NCI-H2227 (cell line): ENCODE results near the gene KRTAP5-3.
A peak's percentile ranks its signal among the peaks of the same experiment; 100 is the strongest.
"Not testable (repeated sequence)": the region's sequence is repeated elsewhere in the genome, so short reads cannot be mapped to it uniquely, and the experiment has no call there.

Experiments used
- DNase-seq: peaks from one replicate; lab custom pipeline; 2025; ENCODE audit not compliant: unreplicated experiment; lab: John Stamatoyannopoulos, UW

KRTAP5-3 gene

DNA sequence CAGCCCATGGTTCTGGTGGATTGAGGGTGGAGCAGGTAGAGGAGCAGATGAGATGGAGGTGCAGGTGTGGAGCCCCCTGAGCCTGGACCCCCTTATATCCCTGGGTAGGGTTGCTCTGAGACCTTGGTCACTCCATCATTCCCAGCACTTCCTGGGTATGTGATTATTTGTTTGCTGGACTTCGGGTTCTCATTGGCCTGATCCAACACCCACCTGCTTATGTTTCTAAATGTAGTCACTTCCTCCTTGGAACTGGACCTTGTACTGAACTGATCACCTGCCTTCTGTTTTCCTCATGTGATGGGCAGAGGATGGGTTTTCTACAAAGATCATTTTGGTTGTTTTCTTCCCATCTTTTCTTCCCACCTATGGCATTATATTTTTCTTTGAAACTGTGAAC lies 13.8 kb upstream of the KRTAP5-3 start, which contains the start of gene KRTAP5-4:
Gene KRTAP5-4, minus strand, starts transcription at position 53 of the 400 bp plus-strand sequence. Its CDS starts 45 bp downstream, at position 8.
- no peak for DNase-seq

DNA sequence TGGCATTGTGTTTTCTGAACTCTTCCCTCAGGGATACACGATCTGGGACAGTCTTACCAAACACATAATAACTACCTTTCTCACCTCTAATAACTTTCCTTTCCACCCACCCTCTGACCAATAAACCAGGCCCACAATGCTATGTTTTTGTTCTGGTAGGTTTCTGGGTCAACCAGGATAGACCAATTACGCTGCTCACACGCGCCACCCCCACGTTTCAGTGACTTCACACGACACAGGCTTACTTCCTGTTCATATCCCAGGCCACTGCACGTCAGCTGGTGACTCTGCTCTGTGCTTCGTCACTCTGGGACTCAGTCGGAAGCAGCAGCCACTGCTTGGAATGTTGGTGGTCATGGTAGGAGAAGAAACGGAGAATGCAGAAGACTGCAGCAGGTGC lies 11.2 kb upstream of the KRTAP5-3 start:
- no peak for DNase-seq

- no peak for DNase-seq
Measured at GRCh38 chr11:1618231-1618630, 10.0 kb upstream of the KRTAP5-3 start.

DNA sequence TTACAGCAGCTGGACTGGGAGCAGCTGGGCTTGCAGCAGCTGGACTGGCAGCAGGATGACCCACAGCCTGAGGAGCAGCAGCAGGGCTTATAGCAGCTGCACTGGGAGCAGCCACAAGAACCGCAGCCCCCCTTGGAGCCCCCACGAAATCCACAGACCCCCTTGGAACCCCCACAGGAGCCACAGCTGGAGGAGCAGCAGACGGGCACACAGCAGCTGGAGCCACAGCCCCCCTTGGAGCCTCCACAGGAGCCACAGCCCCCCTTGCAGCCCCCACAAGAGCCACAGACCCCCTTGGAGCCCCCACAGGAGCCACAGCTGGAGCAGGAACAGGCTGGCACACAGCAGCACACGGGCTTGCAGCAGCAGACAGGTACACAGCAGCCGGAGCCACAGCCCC lies 362 bp downstream of the KRTAP5-3 start:
- DNase-seq, result not testable (repeated sequence)

GRCh38 chr11:1607156-1607845 lies 962 bp downstream of the KRTAP5-3 start:
- DNase-seq, result not testable (repeated sequence)

DNA sequence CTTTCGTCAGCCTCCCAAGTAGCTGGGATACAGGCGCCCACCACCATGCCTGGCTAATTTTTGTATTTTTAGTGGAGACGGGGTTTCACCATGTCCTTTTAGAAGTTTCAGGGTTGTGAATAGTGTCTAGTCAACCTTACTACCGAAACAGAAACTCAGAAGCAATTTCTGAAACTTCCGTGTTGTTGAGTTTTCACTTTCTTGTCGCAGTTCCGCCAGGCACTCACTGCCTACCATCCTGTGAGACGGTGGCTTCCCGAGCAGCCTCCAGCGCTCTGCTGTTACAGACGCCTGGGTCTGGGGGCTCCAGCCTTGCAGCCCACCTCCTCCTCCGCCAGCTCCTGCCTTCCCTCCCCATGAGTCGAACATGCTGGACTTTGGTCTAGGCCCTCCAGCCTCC lies 2.3 kb downstream of the KRTAP5-3 start:
- not testable (repeated sequence) for DNase-seq

DNA sequence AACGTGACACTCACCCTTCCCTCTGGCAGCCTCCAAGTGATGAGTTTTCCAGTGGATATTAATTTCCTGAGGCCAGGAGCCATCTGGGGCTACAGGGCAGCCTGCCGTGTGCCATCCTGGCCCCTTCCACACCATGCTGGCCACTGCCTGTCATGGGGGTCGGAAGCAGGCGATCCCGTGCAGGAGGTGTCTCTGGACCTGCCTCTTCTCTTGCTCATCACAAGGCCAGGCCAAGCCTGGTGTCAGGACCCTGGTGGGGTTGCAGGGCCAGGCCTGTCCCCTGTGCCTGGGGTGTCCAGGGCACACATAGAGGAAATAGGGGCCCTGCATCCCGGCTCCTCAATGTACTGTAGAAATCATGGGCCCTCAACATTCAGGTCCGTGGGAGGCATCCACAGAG lies 3.6 kb downstream of the KRTAP5-3 start:
- no peak for DNase-seq

DNA sequence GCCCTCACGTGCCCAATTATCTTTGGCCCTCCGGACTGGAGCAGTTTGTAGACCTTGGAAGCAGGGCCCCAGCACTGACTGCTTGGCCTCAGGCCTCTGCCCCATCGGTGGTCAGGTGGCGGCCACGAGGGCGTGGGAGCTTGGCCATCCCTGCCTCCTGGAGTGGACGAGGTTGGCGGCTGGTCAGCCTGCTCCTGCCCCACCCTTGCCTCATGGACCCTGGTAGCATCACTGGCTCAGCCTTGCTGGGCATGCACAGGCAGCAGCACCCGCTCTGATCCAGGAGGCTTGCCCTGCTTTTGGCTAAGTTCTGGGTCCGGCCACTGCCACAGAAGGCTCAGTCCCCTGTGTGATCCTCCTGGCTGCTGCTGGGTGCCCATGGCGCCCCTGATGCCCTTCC lies 4.1 kb downstream of the KRTAP5-3 start:
- DNase-seq, result no peak

- DNase-seq, result no peak
Measured at GRCh38 chr11:1603629-1604028, 4.6 kb downstream of the KRTAP5-3 start.

DNA sequence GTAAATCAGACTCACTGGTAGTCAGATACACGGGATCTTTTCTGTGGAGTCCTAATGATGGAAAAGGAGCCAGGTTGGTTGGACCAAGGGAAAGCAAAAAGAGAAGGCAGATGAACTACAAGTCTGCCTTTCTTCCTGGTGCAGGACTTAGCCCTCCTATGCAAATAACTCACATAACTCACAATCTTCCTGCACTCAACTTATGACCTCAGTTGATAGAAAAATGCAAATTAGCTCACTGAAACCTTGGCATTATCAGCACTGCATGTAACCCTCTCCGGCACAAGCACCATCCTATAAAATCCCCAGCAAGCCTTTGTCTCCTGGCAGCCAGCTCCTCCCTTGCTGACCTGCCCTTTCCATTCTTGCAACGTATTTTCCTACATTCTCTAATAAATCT lies 6.6 kb downstream of the KRTAP5-3 start:
- DNase-seq, result not testable (repeated sequence)

GRCh38 chr11:1600626-1601025 lies 7.6 kb downstream of the KRTAP5-3 start:
- no peak for DNase-seq

DNA sequence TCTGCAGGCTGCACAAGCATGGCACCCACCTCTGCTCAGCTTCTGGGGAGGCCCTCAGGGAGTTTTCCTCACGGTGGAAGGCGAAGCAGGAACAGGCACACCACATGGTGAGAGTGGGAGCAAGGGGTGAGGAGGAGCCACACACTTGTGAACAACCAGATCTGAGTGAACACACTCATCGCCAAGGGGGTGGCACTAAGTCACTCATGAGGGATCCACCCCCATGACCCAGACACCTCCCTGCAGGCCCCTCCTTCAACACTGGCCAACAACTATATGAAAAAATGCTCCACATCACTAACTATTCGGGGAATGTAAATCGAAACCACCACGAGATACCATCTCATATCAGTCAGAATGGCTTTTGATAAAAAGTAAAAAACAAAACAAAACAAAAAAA lies 9.4 kb downstream of the KRTAP5-3 start:
- DNase-seq, result no peak

DNA sequence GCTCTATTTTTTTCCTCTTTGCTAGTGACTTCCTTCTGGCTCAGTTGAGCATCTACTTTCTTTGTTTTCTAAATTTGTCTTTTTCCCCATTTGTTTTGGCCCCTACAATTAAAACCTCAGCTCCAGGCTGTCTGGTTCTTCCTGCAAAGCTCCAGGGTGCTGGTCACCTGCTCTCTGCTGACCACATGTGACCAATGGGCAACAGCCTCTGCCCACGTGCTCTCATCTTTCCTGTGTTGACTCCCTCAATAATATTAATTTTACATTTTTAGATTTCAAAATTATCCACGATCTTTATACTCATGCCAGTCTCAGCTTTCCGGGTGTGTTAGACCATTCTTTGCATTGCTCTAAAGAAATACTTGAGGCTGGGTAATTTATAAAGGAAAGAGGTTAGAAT lies 9.9 kb downstream of the KRTAP5-3 start:
- DNase-seq, result not testable (repeated sequence)

GRCh38 chr11:1597994-1598380 lies 10.3 kb downstream of the KRTAP5-3 start, which contains the start of gene KRTAP5-2:
Gene KRTAP5-2, minus strand, starts transcription at chr11:1598294. Its CDS starts 44 bp downstream, at chr11:1598250.
- DNase-seq, result no peak

DNA sequence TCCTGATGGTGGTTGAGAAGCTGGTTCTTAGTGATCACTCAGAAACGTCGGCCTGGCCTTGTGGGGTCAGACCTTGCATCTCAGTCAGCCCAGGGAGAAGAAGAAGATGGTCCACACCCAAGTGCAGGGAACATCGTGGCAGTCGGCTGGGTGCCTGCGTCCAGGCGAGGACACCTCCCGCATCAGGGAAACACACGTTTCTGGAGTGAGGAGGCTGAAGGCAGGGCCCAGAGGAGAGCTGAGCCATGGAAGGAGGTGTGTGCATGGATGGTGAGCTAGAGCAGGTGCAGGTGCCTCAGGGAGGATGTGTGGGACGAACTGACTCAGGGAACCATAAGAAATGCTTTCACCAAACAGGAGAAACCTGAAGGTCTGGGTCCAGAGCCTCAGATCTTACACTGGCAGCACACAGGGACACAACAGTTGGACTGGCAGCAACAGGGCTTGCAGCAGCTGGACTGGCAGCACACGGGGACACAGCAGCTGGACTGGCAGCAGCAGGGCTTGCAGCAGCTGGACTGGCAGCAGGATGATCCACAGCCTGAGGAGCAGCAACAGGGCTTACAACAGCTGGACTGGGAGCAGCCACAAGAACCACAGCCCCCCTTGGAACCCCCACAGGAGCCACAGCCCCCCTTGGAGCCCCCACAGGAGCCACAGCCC lies 10.8 kb downstream of the KRTAP5-3 start:
- DNase-seq, result no peak

GRCh38 chr11:1596576-1597121 lies 11.6 kb downstream of the KRTAP5-3 start:
- not testable (repeated sequence) for DNase-seq

GRCh38 chr11:1595994-1596575 lies 12.2 kb downstream of the KRTAP5-3 start:
- DNase-seq, result not testable (repeated sequence)

GRCh38 chr11:1592628-1593027 lies 15.6 kb downstream of the KRTAP5-3 start:
- peak; percentile 25 for DNase-seq

- DNase-seq, result no peak
Measured at GRCh38 chr11:1589996-1590395, 18.3 kb downstream of the KRTAP5-3 start.

DNA sequence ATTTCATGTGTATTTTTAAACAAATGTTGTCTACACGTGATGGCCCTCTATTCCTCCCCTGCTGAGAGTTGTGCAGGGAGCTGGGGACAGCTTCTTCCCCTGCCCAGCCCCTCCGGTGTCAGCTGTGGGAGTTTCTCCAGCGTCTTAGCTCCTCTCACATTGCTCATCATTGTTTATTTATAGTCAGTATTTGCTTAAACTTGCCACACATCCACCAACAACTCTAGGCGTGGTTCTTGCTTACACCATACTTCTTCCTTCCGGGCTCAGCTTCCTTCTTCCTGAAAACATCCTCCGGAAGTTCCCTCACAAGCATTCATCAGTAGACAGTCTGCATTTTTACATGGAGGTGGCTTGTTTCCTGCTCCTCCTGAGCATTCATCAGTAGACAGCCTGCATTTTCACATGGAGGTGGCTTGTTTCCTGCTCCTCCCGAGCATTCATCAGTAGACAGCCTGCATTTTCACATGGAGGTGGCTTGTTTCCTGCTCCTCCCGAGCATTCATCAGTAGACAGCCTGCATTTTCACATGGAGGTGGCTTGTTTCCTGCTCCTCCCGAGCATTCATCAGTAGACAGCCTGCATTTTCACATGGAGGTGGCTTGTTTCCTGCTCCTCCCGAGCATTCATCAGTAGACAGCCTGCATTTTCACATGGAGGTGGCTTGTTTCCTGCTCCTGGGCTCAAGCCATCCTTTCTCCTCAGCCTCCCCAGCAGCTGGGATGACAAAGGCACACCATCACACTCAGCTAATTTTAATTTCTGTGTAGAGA lies 18.9 kb downstream of the KRTAP5-3 start:
- DNase-seq, result not testable (repeated sequence)

GRCh38 chr11:1586699-1587098 lies 21.6 kb downstream of the KRTAP5-3 start:
- DNase-seq, result no peak
